AG04449 (cell line): Measurements from ENCODE around the gene QSER1.

Source experiments
- CTCF ChIA-PET: fragments of 350-600 bp; formaldehyde crosslinking; extraction: SDS; loops from one replicate; lab custom pipeline; 2021; ENCODE audit warnings: antibody characterized with exemption; lab: Yijun Ruan, JAX
- POLR2A ChIA-PET: fragments of 400-600, 350-600 bp; formaldehyde crosslinking; extraction: SDS; loops from one replicate; lab custom pipeline; 2020; ENCODE audit warnings: antibody characterized with exemption, inconsistent platforms; lab: Yijun Ruan, JAX
- DNase-seq: peaks from one replicate; pipeline ENCODE4 v3.0.0-alpha.2; 2010; ENCODE audit warnings: low read depth, low spot score
- H3K4me3 ChIP-seq: 2 replicates; pipeline ENCODE4 v1.5.1; 2011; ENCODE audit warnings: low read depth, mild to moderate bottlenecking, control low read depth, low read length
- CTCF ChIP-seq: IDR thresholded peaks from one replicate; pipeline ENCODE4 v1.5.1; 2011; ENCODE audit warnings: mild to moderate bottlenecking, moderate library complexity, low read length, control low read depth, inconsistent platforms; ENCODE audit not compliant: insufficient read depth; ENCODE audit errors: missing control alignments

The QSER1 gene

GRCh38 chr11:32940865-32941264 is 48.3 kb downstream of the QSER1 start:
- POLR2A ChIA-PET = no interaction called here
- TF ChIP-seq CTCF = no peak
- CTCF ChIA-PET = interaction anchor here (1.2 kb wide), 1 partner anchor 19 kb away, joined by 3 read pairs; no protein-coding TSS in a partner anchor
- DNase-seq = no peak
- H3K4me3 ChIP-seq = no peak overlapping the region

GRCh38 chr11:32947978-32948377 is 55.4 kb downstream of the QSER1 start:
- ChIA-PET POLR2A (no interaction called here), CTCF (interaction anchor here (1.5 to 2.5 kb wide), 2 partner anchors 11 to 118 kb away, joined by 7 to 14 read pairs; no protein-coding TSS in a partner anchor)
- H3K4me3 ChIP-seq = no peak overlapping the region
- TF ChIP-seq CTCF = no peak
- no peak for DNase-seq

- H3K4me3 ChIP-seq = no peak overlapping the region
- ChIA-PET CTCF (interaction anchor here (0.6 to 2.5 kb wide), 4 partner anchors 10 to 128 kb away, joined by 3 to 14 read pairs (median 4); no protein-coding TSS in a partner anchor), POLR2A (no interaction called here)
- DNase-seq = no peak
- no peak for TF ChIP-seq CTCF
Measured at GRCh38 chr11:32949739-32950138, 57.1 kb downstream of the QSER1 start.

GRCh38 chr11:32952421-32952820 is 59.8 kb downstream of the QSER1 start:
- TF ChIP-seq CTCF = no peak
- ChIA-PET POLR2A (no interaction called here), CTCF (interaction anchor here (18.1 kb wide), 1 partner anchor 114 kb away, joined by 415 read pairs; no protein-coding TSS in a partner anchor)
- no peak overlapping the region for H3K4me3 ChIP-seq
- no peak for DNase-seq

GRCh38 chr11:32953700-32954099 is 61.1 kb downstream of the QSER1 start:
- CTCF ChIA-PET = interaction anchor here (18.1 kb wide), 1 partner anchor 112 kb away, joined by 415 read pairs; no protein-coding TSS in a partner anchor
- no peak for TF ChIP-seq CTCF

GRCh38 chr11:32960553-32961164 is 68.0 kb downstream of the QSER1 start:
- POLR2A ChIA-PET = interaction anchor here (0.6 kb wide), 1 partner anchor 201 kb away, joined by 3 read pairs; the partner anchor contains the start of gene CSTF3
- H3K4me3 ChIP-seq = no peak overlapping the region
- TF ChIP-seq CTCF = peak; percentile 29
- CTCF ChIA-PET = interaction anchor here (0.7 to 18.1 kb wide), 15 partner anchors 8 to 147 kb away, joined by 3 to 415 read pairs (median 4); no protein-coding TSS in a partner anchor
- peak; percentile 21 for DNase-seq

More at GRCh38 chr11:32953700-32954099, 61.1 kb downstream of the QSER1 start:
- no peak for DNase-seq
- POLR2A ChIA-PET = no interaction called here
- H3K4me3 ChIP-seq = no peak overlapping the region
